GM19452 (cell line): Measurements from ENCODE around the gene ZFHX2.

ENCODE experiments used
- ATAC-seq: cut with Tn5 transposase; IDR thresholded peaks from one replicate; pipeline ENCODE4 v1.9.1; 2021; ENCODE audit not compliant: unreplicated experiment

ZFHX2 gene

GRCh38 chr14:23523229-23524016 lies 28.1 kb downstream of the ZFHX2 start:
- ATAC-seq = no peak

DNA sequence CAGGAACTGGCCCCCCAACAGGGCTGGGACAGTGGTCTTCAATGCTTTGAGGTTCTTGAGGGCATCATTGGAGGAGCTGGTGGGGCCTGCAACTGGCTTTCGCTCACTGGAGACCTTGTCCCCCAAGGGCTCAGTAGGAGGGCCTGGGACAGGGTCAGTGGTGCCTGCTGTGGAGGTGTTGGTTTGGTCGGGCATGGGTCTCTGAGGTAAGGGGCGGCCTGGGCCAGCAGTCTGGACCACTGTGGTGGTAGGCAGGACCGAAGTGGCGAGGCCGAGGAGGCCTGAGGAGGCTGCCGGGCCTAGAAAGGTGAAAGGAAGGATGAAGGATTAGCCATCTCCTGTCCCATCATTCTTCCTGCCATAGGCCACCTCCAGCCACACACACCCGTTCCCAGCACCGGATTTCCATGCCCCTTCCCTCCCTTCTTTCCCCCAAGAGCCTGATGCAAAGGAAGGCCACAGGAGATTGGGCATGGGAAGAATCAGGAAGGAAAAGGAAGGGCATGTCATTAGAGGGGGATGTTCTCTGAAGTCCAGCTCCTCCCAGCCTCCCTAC lies 28.8 kb downstream of the ZFHX2 start:
- ATAC-seq = no peak

DNA sequence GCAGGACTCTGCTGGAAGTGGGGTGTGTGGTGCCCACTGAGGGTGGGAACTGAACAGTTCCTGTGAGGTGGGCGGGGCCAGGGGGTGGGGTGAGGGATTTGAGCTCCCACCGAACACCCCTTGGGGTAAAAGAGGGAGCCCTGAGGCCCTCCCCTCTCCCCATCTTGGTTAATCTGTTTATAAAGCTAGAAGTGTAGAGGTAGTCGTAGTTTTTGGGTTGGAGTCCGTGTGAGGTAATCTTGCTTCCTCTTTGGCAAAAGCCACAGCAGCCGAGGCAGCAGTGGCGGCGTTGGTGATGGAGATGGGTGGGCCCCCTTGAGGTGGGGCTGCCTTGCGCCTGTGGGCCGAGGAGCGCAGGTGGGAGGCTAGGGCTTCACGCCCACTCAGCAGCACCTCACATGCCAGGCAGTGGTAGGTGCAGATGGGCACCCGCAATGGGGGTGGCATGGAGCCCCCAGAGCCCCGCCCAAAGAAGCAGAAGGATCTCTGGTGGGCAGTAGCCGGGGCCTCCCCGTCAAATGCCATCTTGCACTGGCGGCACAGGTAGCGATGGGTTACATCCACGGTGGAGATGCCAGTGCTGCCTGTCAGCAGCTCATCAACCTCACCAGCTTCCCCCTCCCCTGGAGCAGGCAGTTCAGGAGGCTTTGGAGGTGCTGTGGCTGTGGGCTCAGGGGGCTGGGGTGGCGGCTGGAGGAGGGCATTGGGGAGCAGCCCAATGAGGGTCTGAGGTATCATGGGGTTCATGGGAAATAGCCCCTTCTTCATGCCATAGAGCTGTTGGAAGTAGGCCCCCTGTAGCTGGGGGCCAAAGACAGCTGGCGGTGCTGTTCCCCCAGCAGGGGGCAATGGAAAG lies 29.6 kb downstream of the ZFHX2 start:
- ATAC-seq = no peak

DNA sequence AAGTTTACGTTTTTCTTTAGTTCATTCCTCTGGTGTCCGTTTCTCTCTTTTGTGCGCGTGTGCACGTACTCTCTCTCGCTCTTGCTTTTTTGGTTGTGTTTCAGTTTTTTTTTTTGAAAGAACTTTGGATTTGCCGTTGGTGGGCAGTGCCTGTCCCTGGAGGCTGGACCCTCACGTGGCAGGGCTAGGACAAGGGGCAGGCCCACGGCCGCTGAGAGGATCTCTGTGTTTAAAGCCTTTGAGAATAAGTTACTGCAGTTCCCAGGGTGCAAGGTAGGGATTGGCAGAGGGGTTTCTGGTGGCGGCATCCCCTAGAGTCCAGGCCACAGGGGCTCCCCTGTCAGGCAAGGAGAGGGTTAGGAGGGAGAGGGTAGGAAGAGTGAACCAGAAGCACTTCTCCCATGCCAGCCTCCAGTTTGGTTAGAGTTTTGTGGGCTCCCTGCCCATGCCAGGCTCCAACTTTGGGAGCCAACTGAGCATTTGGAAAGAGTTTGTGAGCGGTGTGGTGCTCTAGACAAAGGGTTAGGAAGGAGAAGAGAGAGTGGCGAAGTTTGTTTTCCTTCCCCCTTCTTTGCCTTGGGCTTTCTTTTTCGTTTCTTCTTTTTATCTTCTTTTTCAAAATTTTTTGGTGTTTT lies 30.5 kb downstream of the ZFHX2 start:
- ATAC-seq = no peak

GRCh38 chr14:23518709-23519108 lies 32.9 kb downstream of the ZFHX2 start:
- ATAC-seq = no peak

DNA sequence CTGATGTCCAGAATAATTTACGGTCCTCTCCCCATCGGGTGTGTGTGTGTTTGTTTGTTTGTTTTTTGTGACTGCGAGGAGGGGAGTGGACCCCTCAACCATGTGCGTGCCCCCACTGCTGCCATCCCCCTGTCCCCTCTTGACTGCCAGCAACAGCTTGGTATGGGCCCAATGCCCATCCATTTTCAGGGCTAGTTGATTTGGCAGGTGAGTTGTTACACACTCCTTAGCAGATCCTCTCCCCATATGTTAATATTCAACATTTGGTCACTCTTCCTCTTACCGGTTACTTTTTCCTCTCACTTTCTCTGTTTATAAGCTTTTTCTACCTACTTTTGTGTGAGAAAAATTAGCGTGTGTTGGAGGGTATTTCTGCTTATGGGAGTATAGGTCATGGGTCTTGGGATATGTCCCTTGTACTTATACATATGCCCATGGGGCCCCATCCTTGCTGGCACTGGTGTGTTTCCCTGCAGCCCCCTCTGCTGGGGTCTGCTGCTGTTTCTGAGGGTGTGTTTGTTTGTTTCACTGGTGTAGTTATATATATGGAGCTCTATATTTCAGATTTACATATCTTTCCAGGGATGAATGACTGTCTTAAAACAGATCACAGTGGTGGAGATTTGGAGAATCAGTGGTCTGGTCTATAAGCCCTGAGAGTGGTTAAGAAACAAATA lies 33.8 kb downstream of the ZFHX2 start:
- ATAC-seq = no peak

GRCh38 chr14:23514644-23514957 lies 37.0 kb downstream of the ZFHX2 start:
- ATAC-seq = no peak

DNA sequence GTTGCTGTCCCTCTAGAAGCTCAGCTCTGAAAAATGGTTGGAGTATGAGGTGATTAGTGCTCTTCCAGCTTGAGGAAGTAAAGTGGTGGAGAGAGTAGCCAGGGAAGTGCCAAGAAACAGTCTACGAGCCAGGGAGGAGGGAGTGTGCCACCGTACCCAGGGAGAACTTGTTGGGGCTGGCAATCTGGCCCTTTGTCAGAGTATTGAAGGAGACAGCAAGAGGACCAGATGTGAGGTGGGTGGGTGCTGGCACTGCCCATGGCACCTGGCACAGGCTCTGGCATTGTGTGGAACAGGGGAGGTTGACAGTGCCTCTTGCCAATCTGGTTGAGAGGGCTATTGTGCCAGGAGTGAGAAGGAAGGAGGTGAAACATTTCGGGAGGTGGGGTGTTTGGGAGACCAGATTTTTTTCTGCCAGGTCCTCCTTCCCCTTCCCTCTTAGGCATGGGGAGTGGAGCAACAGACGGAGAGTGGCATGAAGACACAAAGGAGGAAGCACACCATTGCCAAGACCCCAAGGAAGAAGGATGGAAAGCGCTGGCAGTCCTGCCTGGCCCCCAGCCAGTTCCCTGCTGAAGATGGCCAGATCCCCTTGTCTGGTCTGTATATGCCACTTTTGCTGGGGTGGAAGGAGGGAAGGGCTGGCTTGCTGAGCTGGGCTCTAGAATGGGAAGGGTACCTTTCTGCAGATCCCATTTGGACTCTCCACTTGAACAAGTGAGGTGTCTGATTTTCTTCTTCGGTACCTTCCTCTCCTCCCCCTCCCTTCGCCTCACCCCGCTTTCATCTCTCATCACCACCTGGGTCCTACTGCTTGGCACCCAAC lies 37.5 kb downstream of the ZFHX2 start:
- no peak for ATAC-seq

GRCh38 chr14:23513005-23513817 lies 38.4 kb downstream of the ZFHX2 start:
- ATAC-seq = no peak

DNA sequence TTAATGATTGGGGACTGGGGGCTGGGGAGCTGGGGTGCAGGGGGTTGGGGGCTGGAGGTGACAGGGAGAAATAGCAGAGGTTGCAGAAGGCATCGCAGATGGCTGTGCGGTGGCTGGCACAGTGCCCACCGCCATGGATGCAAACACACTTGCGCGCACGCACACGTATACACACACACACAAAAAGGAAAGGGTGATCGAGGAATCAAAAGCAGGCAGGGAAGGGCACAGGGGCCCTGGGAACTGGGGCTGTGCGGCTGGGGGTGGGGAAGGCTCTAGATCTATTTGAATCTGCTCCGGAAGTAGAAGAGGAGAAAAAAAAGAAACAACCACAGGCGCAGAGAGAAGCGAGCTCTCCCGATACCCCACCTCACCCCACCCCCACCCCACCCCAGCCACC lies 39.4 kb downstream of the ZFHX2 start:
- ATAC-seq = no peak

GRCh38 chr14:23494223-23494622 lies 57.3 kb downstream of the ZFHX2 start:
- ATAC-seq = no peak

GRCh38 chr14:23492618-23493272 lies 58.8 kb downstream of the ZFHX2 start:
- ATAC-seq = no peak

DNA sequence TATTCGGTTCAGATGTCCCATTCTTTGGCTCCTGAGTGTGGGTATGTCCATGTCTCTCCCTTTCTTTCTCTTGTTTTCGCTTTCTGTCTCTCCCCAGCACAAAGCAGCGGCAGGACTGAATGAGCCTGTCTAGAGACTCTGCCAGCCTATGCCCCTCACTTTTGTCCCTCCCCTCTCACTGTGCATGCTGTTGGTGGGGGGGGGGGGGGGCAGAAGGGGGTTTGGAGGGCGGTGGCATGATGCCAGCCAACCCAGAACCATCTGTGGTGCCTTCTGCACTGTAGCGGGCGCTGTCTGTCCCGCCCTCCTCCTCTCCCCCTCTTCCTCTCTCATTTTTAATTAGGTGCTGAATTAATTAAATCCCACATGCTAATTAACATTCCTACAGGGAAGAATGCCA lies 64.3 kb downstream of the ZFHX2 start:
- no peak for ATAC-seq

- ATAC-seq = no peak
Observed at GRCh38 chr14:23486036-23486435, 65.5 kb downstream of the ZFHX2 start.

DNA sequence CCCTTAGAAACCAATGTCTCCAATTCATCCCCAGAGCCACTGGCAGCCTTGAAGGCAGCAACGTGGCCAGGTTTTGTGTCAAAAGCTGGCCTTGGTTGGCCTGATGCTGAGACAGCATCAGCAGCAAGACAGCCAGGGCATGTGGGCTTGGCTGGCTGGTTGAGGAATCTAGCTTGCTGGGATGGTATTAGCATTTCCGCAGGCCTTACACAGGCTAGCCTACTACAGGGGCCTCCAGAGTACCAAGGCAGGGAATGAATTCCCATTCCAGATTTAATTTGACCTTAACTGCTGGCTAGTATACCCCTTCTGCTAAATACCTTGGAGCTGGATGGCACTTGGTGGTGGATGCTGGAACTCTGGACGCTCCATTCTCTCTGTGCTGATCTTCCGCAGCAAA lies 66.2 kb downstream of the ZFHX2 start:
- ATAC-seq = no peak

GRCh38 chr14:23483236-23483854 lies 68.2 kb downstream of the ZFHX2 start:
- ATAC-seq = no peak

GRCh38 chr14:23482823-23483148 lies 68.8 kb downstream of the ZFHX2 start:
- ATAC-seq = no peak

DNA sequence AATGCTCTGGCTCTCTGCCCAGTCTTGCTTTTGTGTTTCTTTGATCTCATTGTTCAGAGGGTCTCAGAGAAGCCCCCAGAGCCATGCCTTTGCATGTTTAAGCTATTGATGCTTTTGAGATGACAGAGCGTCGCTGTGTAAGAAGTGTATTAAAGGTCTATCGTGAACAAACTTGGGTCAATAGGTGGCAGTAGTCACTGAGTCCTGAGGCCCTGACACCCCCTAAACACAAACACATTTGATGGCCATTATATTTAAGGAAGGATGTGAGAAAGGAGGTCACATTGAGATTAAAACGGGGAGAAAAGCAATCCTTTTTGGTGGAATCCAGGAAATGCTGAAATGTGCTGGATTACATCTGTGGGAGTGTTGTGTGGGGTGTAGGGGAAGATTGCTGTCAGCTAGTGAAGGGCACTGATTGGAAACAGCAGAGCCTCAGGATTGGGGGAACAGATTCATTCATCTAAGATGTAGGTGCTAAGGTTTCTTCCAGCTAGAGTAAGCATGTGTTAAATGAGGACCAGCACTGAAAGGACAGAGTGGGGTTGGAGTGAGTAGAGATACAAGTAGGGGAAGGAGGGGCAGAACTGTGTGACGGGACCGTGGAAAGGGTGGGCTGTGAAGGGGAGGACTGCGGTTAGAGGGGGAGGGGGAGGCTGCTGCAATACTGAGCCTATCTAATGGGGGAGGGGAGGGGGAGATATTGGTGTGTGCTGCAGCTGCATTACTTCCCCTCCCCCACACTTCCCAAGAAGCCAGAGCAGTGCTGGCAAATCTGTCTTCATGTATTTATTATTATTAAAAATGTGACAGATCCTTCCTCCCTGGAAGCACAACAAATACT lies 69.4 kb downstream of the ZFHX2 start:
- no peak for ATAC-seq
